T-helper 2 cell treated with Interferon-gamma antibody and Interleukin-4, amounts not matched to agents 100 ng/mL and 5 ng/mL, for 36 hours (primary cell): Measurements from ENCODE around the gene TMEM62. TPM values are rescaled to one million over a fixed set of nuclear protein-coding genes. Genes with fewer than 3 reads are reported as not detected.
"Not testable (repeated sequence)": the region's sequence is repeated elsewhere in the genome, so short reads cannot be mapped to it uniquely, and the experiment has no call there.

Experiments
- intact Hi-C: fragments of 100-400 bp; cut with micrococcal nuclease; formaldehyde crosslinking; loops from one replicate; pipeline ENCODE4 v1.15.1; 2023
- total RNA-seq: library from RNA; stranded (reverse); gene quantifications from 2 replicates; pipeline ENCODE4 v1.2.3, GENCODE V29; 2022

TMEM62 gene
- total RNA-seq, 1 donor from 2014 or later: 15.8 TPM

- intact Hi-C loops: no loop called here
Observed at GRCh38 chr15:43118829-43119228, 14.6 kb upstream of the TMEM62 start.

DNA sequence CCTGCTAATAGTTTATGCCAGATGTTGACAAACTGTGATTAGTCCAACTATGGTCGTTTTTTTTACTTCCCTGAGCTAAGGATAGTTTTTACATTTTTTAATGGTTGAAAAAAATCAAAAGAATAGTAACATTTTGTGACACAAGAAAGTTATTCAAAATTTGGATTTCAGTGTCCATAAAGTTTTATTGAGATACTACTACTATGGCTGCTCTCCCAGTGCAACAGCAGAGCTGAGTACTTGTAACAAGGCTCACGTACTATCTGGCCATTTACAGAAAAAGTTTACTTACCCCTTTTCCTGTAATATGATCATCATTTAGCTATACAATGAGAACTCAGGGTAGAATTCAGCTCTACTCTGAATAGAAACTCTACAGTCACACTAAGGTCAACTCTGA lies 11.5 kb upstream of the TMEM62 start:
- intact Hi-C loops: no loop called here

DNA sequence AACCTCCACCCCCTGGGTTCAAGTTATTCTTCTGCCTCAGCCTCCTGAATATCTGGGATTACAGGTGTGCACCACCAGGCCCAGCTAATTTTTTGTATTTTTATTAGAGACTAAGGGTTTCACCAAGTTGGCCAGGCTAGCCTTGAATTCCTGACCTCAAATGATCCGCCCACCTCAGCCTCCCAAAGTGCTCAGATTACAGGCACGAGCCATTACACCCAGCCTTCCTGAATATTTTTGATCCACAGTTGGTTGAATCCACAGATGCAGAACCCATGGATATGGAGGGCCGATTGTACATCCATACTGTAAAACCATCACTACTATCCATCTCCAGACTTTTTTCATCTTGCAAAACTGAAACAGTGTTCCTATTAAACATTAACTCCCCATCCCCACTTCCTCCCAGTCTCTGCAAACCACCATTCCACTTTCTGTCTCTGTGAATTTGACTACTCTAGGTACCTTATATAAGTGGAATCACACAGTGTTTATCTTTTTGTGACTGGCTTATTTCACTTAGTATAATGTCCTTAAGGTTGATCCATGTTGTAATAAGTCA lies 8.2 kb upstream of the TMEM62 start:
- intact Hi-C loops: no loop called here

- intact Hi-C loops: no loop called here
Observed at GRCh38 chr15:43126356-43126755, 7.0 kb upstream of the TMEM62 start.

GRCh38 chr15:43127752-43128151 lies 5.6 kb upstream of the TMEM62 start:
- intact Hi-C loops: no loop called here

GRCh38 chr15:43128174-43128979 lies 5.0 kb upstream of the TMEM62 start:
- intact Hi-C loops: not testable (repeated sequence)

DNA sequence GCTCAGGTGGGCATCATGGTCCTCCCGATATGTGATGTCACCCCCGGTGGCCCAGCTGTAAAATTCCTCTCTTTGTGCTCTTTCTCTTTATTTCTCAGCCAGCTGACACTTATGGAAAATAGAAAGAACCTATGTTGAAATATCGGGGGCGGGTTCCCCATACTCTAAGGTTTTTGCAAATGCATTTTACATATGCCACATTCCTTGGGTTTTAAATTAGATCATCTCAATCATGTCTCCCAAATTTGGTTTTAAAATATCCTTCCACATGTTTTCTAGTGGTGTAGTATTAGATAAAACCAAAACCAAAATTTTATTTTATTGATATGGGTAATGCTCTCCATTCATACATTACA lies 4.4 kb upstream of the TMEM62 start:
- intact Hi-C loops: no loop called here

- intact Hi-C loops: loop anchor here (1.0 to 5.0 kb wide), 3 partner anchors 10 to 54 kb away; partner anchors contain the start of gene CCNDBP1
Observed at GRCh38 chr15:43132830-43133429, 456 bp upstream of the TMEM62 start.

DNA sequence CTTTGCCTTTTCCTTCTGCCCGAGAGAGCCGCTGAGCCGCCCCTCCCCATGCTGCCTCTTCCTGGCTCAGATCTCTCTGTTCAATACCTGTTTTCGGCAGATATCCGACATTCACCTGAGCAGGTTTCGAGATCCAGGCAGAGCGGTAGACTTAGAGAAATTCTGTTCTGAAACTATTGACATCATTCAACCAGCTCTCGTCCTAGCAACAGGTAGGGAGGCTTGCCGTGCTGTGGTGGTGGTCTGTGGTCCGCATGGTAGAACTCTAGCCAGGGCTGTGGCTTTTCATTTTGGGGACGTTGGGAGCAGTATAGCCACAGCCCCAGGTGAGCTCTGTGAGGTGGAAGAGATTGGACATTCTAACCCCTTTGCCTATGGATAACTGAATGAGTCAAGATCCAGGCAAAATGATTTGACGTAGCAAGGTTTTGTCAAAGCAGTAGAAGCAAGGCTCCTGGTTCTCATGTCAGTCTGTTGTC lies 810 bp downstream of the TMEM62 start:
- intact Hi-C loops: loop anchor here (5.0 kb wide), 1 partner anchor 53 kb away; the partner anchor contains the start of gene CCNDBP1

DNA sequence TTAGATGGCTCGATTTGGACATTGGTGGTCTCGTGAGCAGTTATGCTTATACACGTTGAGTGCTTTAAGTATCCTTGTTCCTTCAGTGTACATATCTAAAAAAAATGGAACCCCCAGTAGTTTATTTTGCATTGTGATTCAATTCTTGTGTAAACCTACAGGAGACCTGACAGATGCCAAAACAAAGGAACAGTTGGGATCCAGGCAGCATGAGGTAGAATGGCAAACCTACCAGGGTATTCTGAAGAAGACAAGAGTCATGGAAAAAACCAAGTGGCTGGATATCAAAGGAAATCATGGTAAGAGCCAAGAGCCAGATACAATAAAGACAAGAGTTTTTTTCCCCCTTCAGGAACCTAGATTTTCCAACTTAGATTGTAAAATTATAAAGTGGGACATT lies 2.0 kb downstream of the TMEM62 start:
- intact Hi-C loops: no loop called here

DNA sequence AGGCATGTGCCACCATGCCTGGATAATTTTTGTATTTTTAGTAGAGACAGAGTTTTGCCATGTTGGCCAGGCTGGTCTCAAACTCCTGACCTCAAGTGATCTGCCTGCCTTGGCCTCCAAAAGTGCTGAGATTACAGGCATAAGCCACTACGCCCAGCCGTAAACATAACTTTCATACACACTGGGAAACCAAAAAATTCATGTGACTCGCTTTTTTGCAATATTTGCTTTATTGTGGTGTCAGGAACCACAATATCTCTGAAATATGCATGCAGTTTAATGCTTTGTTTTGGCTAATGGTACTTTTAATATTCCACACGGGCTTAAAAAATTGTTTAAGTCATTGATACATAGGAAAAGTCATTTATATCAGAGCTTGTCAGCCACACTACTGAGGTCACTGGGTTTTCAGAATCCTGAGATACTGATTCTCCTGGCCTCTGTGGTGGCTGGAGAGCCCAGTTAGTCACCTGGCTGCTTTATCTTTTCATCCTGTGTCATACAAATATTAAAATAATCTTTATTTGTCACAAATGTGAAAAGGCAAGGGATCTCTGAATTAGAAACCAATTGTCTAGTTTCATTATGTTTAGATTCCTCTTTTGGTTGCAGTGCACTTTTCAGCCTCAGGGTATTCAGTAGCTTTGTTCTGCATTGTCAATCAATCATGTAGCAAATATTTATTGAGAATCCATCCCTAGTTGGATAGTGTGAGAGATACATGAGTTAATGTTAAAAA lies 10.0 kb downstream of the TMEM62 start:
- intact Hi-C loops: no loop called here

- intact Hi-C loops: no loop called here
Observed at GRCh38 chr15:43144512-43144911, 11.1 kb downstream of the TMEM62 start.

- intact Hi-C loops: no loop called here
Observed at GRCh38 chr15:43146184-43146583, 12.8 kb downstream of the TMEM62 start.

- intact Hi-C loops: loop anchor here (5.0 kb wide), 1 partner anchor 43 kb away; the partner anchor contains the start of gene UBR1
Observed at GRCh38 chr15:43150191-43150929, 17.0 kb downstream of the TMEM62 start.

DNA sequence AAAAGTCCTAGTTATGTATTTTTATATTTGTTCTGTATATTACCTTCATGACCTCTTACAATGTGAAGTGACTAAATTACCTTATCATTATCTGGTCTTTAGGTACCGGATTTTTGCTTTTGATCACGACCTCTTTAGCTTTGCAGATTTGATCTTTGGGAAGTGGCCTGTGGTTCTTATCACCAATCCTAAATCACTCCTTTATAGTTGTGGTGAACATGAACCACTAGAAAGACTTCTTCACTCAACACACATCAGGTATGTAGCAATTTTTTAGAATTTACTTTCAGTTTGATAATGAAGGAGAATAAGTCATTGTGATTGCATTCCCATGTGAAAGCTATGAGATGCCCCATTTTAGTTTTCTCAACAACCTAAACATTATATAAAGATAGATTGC lies 18.3 kb downstream of the TMEM62 start:
- intact Hi-C loops: loop anchor here (5.0 kb wide), 1 partner anchor 44 kb away; the partner anchor contains the start of gene UBR1

DNA sequence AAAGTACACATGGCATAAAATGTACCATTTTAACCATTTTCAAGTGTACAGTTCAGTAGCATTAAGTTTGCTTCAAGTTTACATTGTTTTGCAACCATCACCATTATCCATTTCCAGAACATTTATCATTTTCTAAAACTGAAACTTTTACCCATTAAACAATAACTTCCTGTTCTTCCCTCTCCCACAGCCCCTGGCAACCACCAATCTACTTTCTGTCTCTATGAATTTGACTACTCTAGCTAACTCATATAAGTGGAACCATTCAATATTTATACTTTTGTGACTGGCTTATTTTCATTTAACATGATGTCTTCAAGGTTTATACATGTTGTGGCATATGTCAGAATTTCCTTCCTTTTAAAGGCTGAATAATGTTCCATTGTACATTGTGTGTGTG lies 19.9 kb downstream of the TMEM62 start:
- intact Hi-C loops: loop anchor here (5.0 kb wide), 1 partner anchor 46 kb away; the partner anchor contains the start of gene UBR1

GRCh38 chr15:43165801-43166325 lies 32.5 kb downstream of the TMEM62 start:
- intact Hi-C loops: no loop called here

DNA sequence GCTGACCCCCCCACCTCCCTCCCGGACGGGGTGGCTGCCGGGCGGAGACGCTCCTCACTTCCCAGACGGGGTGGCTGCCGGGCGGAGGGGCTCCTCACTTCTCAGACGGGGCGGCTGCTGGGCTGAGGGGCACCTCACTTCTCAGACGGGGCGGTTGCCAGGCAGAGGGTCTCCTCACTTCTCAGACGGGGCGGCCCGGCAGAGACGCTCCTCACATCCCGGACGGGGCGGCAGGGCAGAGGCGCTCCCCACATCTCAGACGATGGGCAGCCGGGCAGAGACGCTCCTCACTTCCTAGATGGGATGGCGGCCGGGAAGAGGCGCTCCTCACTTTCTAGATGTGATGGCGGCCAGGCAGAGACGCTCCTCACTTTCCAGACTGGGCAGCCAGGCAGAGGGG lies 33.9 kb downstream of the TMEM62 start:
- intact Hi-C loops: not testable (repeated sequence)

- intact Hi-C loops: no loop called here
Observed at GRCh38 chr15:43168192-43169107, 35.1 kb downstream of the TMEM62 start.
